Measurements from ENCODE around the gene IL12RB1.

DNA sequence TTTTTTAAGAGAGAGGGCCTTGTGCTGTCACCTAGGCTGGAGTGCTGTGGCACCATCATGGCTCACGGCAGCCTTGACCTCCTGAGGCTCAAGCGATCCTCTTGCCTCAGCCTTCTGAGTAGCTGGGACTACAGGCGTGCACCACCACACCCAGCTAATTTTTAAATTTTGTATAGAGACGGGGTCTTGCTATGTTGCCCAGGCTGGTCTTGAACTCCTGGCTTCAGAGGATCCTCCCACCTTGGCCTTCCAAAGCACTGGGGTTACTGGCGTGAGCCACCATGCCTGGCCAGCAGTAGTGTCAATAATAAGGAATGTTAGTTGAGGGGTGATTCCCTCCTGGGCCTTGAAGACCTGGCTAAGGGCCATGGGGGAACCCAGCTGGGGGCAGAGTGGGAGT, 34.4 kb upstream of the IL12RB1 start:
- TF ChIP-seq, protein P1, sequence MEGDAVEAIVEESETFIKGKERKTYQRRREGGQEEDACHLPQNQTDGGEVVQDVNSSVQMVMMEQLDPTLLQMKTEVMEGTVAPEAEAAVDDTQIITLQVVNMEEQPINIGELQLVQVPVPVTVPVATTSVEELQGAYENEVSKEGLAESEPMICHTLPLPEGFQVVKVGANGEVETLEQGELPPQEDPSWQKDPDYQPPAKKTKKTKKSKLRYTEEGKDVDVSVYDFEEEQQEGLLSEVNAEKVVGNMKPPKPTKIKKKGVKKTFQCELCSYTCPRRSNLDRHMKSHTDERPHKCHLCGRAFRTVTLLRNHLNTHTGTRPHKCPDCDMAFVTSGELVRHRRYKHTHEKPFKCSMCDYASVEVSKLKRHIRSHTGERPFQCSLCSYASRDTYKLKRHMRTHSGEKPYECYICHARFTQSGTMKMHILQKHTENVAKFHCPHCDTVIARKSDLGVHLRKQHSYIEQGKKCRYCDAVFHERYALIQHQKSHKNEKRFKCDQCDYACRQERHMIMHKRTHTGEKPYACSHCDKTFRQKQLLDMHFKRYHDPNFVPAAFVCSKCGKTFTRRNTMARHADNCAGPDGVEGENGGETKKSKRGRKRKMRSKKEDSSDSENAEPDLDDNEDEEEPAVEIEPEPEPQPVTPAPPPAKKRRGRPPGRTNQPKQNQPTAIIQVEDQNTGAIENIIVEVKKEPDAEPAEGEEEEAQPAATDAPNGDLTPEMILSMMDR (IDR thresholded peaks at IDR 0.05 in 8 of 11, conservative IDR thresholded peaks at IDR 0.05 in 3 of 11) = no peak
- TF ChIP-seq POLR2A (IDR thresholded peaks at IDR 0.05) = no peak
